SK-N-SH (cell line): Measurements from ENCODE around the gene IL17B. TPM values are rescaled to one million over a fixed set of nuclear protein-coding genes. Genes with fewer than 3 reads are reported as not detected.

Experiments used
- CTCF ChIA-PET: fragments of 300-600, 350-600 bp; formaldehyde crosslinking; extraction: SDS; loops from one replicate; lab custom pipeline; 2021; lab: Yijun Ruan, JAX
- POLR2A ChIA-PET: fragments of 350-600 bp; sonication (Branson Sonifier 250); formaldehyde crosslinking; extraction: SDS; loops from one replicate; lab custom pipeline; 2020; ENCODE audit warnings: antibody characterized with exemption, inconsistent platforms; lab: Yijun Ruan, JAX
- DNase-seq: peaks from one replicate; pipeline ENCODE4 v3.0.0; 2012
- H2AFZ ChIP-seq: fragments of 200-600 bp; sonication (generic); 2 replicates; pipeline ENCODE4 v1.8.1; 2016; ENCODE audit warnings: antibody characterized with exemption, mild to moderate bottlenecking, low read depth
- H3F3A ChIP-seq: fragments of 200-600 bp; sonication (generic); replicated peaks from 2 replicates; pipeline ENCODE3; 2016; ENCODE audit warnings: antibody characterized with exemption, mild to moderate bottlenecking; ENCODE audit not compliant: insufficient read depth
- H3K27ac ChIP-seq, 2 experiments: fragments of 200-500 bp in 1 of 2; fragments of 200-600 bp in 1 of 2; sonication (Bioruptor generic) in 1 of 2; sonication (generic), shearing (Covaris generic) in 1 of 2; 2 replicates each; pipeline versions ENCODE4 v1.5.1 to v1.6.1; 2014 to 2016; ENCODE audit warnings: low read depth in 2 of 2, inconsistent platforms in 1 of 2, low read length in 1 of 2, mild to moderate bottlenecking in 1 of 2, mixed read lengths in 1 of 2
- H3K27me3 ChIP-seq: fragments of 200-600 bp; sonication (generic), shearing (Covaris generic); 2 replicates; pipeline ENCODE4 v1.6.1; 2016; ENCODE audit warnings: mixed run types; ENCODE audit not compliant: insufficient read depth
- H3K36me3 ChIP-seq, 2 experiments: fragments of 200-500 bp in 1 of 2; fragments of 200-600 bp in 1 of 2; sonication (Bioruptor generic) in 1 of 2; sonication (generic) in 1 of 2; replicated peaks in 1 of 2; 2 replicates each; pipeline versions ENCODE3 to v1.5.1; 2014 to 2016; ENCODE audit warnings: low read length in 1 of 2, mild to moderate bottlenecking in 1 of 2; ENCODE audit not compliant: insufficient read depth in 2 of 2, control insufficient read depth in 1 of 2
- H3K4me1 ChIP-seq, 2 experiments: fragments of 200-500 bp in 1 of 2; fragments of 200-600 bp in 1 of 2; sonication (Bioruptor generic) in 1 of 2; sonication (generic), shearing (Covaris generic) in 1 of 2; 2 replicates each; pipeline versions ENCODE4 v1.5.1 to v1.6.1; 2014 to 2016; ENCODE audit warnings: low read depth in 1 of 2, low read length in 1 of 2, mixed run types in 1 of 2; ENCODE audit not compliant: insufficient read depth in 2 of 2, control insufficient read depth in 1 of 2
- H3K4me2 ChIP-seq: fragments of 200-600 bp; sonication (generic), shearing (Covaris generic); 2 replicates; pipeline ENCODE4 v1.6.1; 2017; ENCODE audit warnings: mixed run types
- H3K4me3 ChIP-seq, 2 experiments: fragments of 200-500 bp in 1 of 2; fragments of 200-600 bp in 1 of 2; sonication (Bioruptor generic) in 1 of 2; sonication (generic), shearing (Covaris generic) in 1 of 2; 2 replicates each; pipeline versions ENCODE4 v1.5.1 to v1.8.1; 2014 to 2016; ENCODE audit warnings: low read depth in 2 of 2, inconsistent platforms in 1 of 2, low read length in 1 of 2, mild to moderate bottlenecking in 1 of 2, mixed read lengths in 1 of 2, moderate library complexity in 1 of 2
- H3K79me2 ChIP-seq: fragments of 200-600 bp; sonication (generic); 2 replicates; pipeline ENCODE4 v1.8.1; 2017; ENCODE audit warnings: mild to moderate bottlenecking; ENCODE audit not compliant: insufficient read depth
- H3K9ac ChIP-seq: fragments of 200-600 bp; sonication (generic); 2 replicates; pipeline ENCODE4 v1.6.1; 2017; ENCODE audit warnings: mixed run types
- H3K9me2 ChIP-seq: fragments of 200-600 bp; sonication (generic); 2 replicates; pipeline ENCODE4 v1.6.1; 2017; ENCODE audit warnings: mixed run types
- H3K9me3 ChIP-seq: fragments of 200-600 bp; sonication (generic); 2 replicates; pipeline ENCODE4 v1.6.1; 2017; ENCODE audit warnings: mixed run types, mild to moderate bottlenecking, moderate library complexity
- H4K20me1 ChIP-seq: fragments of 200-600 bp; sonication (generic); 2 replicates; pipeline ENCODE4 v1.6.1; 2017; ENCODE audit warnings: mild to moderate bottlenecking, mixed run types; ENCODE audit not compliant: insufficient read depth
- FOSL2 ChIP-seq: IDR thresholded peaks from 2 replicates; pipeline ENCODE4 v1.4.0; 2012; ENCODE audit warnings: low read depth, mild to moderate bottlenecking, moderate library complexity, borderline replicate concordance
- GABPA ChIP-seq: IDR thresholded peaks from 2 replicates; pipeline ENCODE4 v1.4.0; 2012; ENCODE audit warnings: low read depth, mild to moderate bottlenecking
- NRF1 ChIP-seq: IDR thresholded peaks from 2 replicates; pipeline ENCODE4 v1.6.1; 2012; ENCODE audit warnings: low read depth, mild to moderate bottlenecking, low read length
- POLR2AphosphoS5 ChIP-seq: IDR thresholded peaks from 2 replicates; pipeline ENCODE4 v1.6.1; 2012; ENCODE audit warnings: low read depth, low read length
- RCOR1 ChIP-seq: fragments of 150-350 bp; IDR thresholded peaks from 2 replicates; pipeline ENCODE4 v1.6.1; 2017; ENCODE audit warnings: antibody characterized with exemption, low read length
- SIN3A ChIP-seq: IDR thresholded peaks from 2 replicates; pipeline ENCODE4 v1.6.1; 2012; ENCODE audit warnings: low read depth, mild to moderate bottlenecking, low read length, moderate library complexity, borderline replicate concordance
- TEAD4 ChIP-seq: IDR thresholded peaks from 2 replicates; pipeline ENCODE4 v1.4.0; 2012; ENCODE audit warnings: mild to moderate bottlenecking, borderline replicate concordance; ENCODE audit not compliant: insufficient read depth
- YY1 ChIP-seq: IDR thresholded peaks from 2 replicates; pipeline ENCODE4 v1.4.0; 2012; ENCODE audit warnings: low read depth, mild to moderate bottlenecking
- WGBS: methylation state at CpG from one replicate; pipeline ENCODE4 v1.1.6; 2017; ENCODE audit warnings: low lambda C conversion rate; 5-methylcytosine and 5-hydroxymethylcytosine counted together
- polyA plus RNA-seq, 3 experiments: library from polyadenylated mRNA; depleted of rRNA; stranded (reverse); fragments of >200 nt; gene quantifications; 2 replicates each; pipeline ENCODE4 v1.2.3, GENCODE V29; 2012
- TF ChIP-seq, protein P1 (sequence below): fragments of 150-350 bp; IDR thresholded peaks from 2 replicates; pipeline ENCODE4 v1.6.1; 2016; ENCODE audit warnings: mild to moderate bottlenecking, low read depth, low read length
- TF ChIP-seq, protein P2 (sequence below): IDR thresholded peaks from 2 replicates; pipeline ENCODE4 v1.4.0; 2012; ENCODE audit warnings: low read depth, borderline replicate concordance
- TF ChIP-seq, protein P3 (sequence below): IDR thresholded peaks from 2 replicates; pipeline ENCODE4 v1.4.0; 2012; ENCODE audit warnings: low read depth

The IL17B gene
- polyA plus RNA-seq, 1 of the 3 experiments (the other 2 are of a cell fraction), result 0.16 TPM

DNA sequence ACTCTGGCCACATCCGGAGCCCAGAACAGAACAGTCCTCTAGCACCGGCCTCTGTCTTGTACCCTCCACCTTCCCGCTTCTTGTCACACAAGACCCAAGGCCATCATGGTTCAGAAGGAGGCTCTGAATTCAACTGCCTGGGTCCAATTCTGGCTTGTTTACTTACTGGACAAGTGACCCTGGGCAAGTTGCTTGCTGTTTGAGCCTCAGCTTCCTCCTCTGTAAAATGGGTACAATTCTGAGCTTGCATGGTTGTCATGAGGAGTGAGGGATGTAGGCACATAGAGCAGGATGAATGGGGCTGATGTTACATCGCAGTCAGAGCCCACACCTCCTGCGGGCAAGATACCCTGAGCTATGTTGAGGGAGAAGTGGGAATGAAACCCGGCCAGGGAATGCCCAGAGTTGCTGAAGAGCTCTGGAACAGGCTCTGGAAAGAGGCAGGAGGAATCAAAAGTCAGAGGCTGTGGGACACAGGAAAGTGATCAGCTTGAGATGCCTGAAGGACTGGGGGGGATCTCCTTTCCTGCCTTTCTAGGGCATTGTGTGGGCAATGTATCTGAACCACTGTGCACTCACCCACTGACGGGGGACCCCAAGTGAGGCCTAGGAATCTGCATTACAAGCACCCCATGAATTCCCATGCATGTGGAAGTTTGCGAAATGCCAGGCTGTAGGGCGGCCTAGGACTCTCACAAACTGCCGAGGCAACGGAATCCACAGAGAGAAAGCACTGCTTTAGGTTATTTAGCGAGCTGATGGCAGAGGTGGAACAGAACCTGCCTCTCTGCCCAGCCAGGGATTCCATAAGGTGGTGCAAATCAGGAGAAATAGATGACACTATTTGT, 29.4 kb upstream of the IL17B start:
- Histone ChIP-seq H2AFZ (no peak overlapping the region), H3K9ac (peak overlapping the region; percentile 62; the same call in 1 of the 2 replicates), H3K4me2 (peak overlapping the region; percentile 91)

DNA sequence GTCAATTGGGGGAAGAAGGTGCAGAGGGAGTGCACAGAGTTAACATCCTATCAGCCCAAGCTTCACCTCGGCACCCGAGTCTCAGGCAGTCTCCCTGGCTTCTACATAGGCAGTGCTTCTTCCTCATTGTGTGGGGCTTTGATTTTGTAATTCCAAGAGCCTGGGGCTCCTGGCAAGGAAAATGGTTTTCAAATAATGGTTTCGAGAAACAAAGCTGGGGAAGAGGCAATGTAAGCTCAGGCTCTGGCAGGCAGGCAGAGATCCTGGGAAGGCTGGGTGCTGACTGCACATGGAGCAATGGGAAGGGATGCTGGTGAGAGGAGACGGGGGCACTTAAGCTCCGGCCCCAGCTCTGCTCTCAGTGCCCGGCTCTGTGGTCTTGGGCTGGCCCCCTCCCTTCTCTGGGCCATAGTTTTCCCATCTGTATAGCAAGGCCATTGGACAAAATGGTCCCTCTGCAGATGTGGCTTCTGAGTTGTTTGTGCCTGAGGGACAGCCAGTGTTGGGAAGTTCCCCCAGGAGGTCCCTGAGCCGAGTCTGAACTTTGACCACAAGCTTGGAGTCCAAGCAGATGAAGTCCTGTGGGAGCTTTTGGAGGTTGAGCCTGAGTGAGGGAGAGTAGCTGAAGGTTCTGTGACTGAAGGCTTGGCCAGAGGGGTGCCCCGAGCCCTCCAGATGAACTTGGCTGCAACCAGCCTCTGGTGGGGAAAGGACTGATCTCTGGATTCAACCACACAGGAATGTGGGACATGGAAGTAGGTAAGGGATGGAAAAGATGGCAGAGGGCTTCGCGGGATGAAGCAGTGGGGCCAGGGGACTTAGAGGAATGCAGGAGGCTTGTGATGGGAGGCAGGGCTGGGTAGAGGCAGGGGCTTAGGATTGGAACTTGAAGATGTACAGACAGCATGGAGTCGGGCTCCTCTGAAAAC, 28.5 kb upstream of the IL17B start:
- H3K4me1 ChIP-seq, result peaks cover 44 to 66% of the 10 kb centered on the region in 2 experiments
- peak overlapping the region; percentile 53 to 72 for H3K4me3 ChIP-seq
- no peaks in the 10 kb centered on the region for H3K9me2 ChIP-seq
- H4K20me1 ChIP-seq, result peaks cover 52% of the 10 kb centered on the region
- H3K79me2 ChIP-seq, result peaks cover 61% of the 10 kb centered on the region
- DNase-seq, result no peak
- H3K27ac ChIP-seq, result peak overlapping the region; percentile 81 to 90
- ChIA-PET POLR2A (interaction anchor here (0.9 to 4.7 kb wide), 5 partner anchors 9 to 22 kb away, joined by 3 to 30 read pairs (median 5); no protein-coding TSS in a partner anchor), CTCF (interaction anchor here (1.1 to 52.5 kb wide), 5 partner anchors 12 to 36 kb away, joined by 3 to 1751 read pairs (median 6); partner anchors contain the start of genes IL17B and PCYOX1L)
- WGBS, result 71% methylated on average over 11 of the region's 11 CpGs
- peaks cover 40% of the 10 kb centered on the region for H3F3A ChIP-seq
- peak overlapping the region; percentile 62 for H3K9ac ChIP-seq
- H3K9me3 ChIP-seq, result no peaks in the 10 kb centered on the region
- H3K36me3 ChIP-seq, result peaks cover 0 to 12% of the 10 kb centered on the region in 2 experiments
- no peak for TF ChIP-seq POLR2AphosphoS5
- no peak for TF ChIP-seq FOSL2
- TF ChIP-seq TEAD4, result no peak
- H3K4me2 ChIP-seq, result peak overlapping the region; percentile 91
- H2AFZ ChIP-seq, result no peak overlapping the region
- H3K27me3 ChIP-seq, result no peaks in the 10 kb centered on the region

More for the DNA sequence above, 29.4 kb upstream of the IL17B start:
- WGBS, result 90% methylated on average over 10 of the region's 12 CpGs
- H3K79me2 ChIP-seq, result peaks cover 69% of the 10 kb centered on the region
- peaks cover 0 to 12% of the 10 kb centered on the region in 2 experiments for H3K36me3 ChIP-seq
- H3K4me3 ChIP-seq, result peak overlapping the region; percentile 53 to 72
- H3K27ac ChIP-seq, result peak overlapping the region in 1 of 2 experiments; percentile 90; a peak in 2 of 4 replicates
- CTCF ChIA-PET, result interaction anchor here (1.2 to 52.5 kb wide), 5 partner anchors 14 to 36 kb away, joined by 3 to 1751 read pairs (median 6); partner anchors contain the start of genes IL17B and PCYOX1L
- peaks cover 36% of the 10 kb centered on the region for H3F3A ChIP-seq
- H3K9me2 ChIP-seq, result no peaks in the 10 kb centered on the region
- H4K20me1 ChIP-seq, result peaks cover 61% of the 10 kb centered on the region
- no peak for DNase-seq
- H3K27me3 ChIP-seq, result no peaks in the 10 kb centered on the region
- POLR2A ChIA-PET, result interaction anchor here (0.9 to 4.7 kb wide), 3 partner anchors 8 to 23 kb away, joined by 3 to 30 read pairs (median 5); no protein-coding TSS in a partner anchor
- peaks cover 42 to 74% of the 10 kb centered on the region in 2 experiments for H3K4me1 ChIP-seq
- TF ChIP-seq NRF1 (no peak), FOSL2 (no peak), RCOR1 (0 out of 2 replicates have a peak, but pooled peaks have one; percentile 14), GABPA (no peak), SIN3A (no peak), YY1 (no peak)
- TF ChIP-seq, protein P1, sequence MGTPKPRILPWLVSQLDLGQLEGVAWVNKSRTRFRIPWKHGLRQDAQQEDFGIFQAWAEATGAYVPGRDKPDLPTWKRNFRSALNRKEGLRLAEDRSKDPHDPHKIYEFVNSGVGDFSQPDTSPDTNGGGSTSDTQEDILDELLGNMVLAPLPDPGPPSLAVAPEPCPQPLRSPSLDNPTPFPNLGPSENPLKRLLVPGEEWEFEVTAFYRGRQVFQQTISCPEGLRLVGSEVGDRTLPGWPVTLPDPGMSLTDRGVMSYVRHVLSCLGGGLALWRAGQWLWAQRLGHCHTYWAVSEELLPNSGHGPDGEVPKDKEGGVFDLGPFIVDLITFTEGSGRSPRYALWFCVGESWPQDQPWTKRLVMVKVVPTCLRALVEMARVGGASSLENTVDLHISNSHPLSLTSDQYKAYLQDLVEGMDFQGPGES, result no peak
- TF ChIP-seq, protein P2, sequence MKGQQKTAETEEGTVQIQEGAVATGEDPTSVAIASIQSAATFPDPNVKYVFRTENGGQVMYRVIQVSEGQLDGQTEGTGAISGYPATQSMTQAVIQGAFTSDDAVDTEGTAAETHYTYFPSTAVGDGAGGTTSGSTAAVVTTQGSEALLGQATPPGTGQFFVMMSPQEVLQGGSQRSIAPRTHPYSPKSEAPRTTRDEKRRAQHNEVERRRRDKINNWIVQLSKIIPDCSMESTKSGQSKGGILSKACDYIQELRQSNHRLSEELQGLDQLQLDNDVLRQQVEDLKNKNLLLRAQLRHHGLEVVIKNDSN, result no peak
- TF ChIP-seq, protein P3, sequence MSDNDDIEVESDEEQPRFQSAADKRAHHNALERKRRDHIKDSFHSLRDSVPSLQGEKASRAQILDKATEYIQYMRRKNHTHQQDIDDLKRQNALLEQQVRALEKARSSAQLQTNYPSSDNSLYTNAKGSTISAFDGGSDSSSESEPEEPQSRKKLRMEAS, result no peak
- no peaks in the 10 kb centered on the region for H3K9me3 ChIP-seq
